Measurements from ENCODE around the gene LRP1. TPM values are rescaled to one million over a fixed set of nuclear protein-coding genes. Genes with fewer than 3 reads are reported as not detected.

LRP1 gene
- total RNA-seq, 1 donor from 2014 or later, result 95.7 TPM

DNA sequence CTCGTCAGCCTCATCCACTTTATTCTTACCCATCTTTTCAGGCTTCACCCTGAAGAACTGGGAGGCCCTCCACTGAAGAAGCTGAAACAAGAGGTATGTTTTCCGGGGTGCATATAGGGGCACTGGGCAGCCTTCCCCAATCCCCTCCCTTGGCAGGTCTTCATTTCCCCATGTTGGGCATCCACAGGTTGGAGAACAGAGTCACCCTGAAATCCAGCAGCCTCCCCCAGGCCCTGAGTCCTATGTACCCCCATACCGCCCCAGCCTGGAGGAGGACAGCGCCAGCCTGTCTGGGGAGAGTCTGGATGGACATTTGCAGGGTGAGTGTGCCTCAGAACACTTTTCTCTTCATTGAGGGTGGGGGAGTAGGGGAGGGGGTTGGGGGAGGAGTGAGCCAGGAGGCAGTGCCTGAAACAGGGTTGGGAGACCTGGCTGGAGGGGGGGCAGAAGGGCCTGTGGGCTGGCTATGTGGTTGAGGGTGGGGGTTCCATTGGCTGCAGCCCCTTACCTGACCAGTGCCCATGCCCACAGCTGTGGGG lies 35.3 kb upstream of the LRP1 start:
- TF ChIP-seq, protein P1, sequence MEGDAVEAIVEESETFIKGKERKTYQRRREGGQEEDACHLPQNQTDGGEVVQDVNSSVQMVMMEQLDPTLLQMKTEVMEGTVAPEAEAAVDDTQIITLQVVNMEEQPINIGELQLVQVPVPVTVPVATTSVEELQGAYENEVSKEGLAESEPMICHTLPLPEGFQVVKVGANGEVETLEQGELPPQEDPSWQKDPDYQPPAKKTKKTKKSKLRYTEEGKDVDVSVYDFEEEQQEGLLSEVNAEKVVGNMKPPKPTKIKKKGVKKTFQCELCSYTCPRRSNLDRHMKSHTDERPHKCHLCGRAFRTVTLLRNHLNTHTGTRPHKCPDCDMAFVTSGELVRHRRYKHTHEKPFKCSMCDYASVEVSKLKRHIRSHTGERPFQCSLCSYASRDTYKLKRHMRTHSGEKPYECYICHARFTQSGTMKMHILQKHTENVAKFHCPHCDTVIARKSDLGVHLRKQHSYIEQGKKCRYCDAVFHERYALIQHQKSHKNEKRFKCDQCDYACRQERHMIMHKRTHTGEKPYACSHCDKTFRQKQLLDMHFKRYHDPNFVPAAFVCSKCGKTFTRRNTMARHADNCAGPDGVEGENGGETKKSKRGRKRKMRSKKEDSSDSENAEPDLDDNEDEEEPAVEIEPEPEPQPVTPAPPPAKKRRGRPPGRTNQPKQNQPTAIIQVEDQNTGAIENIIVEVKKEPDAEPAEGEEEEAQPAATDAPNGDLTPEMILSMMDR (IDR thresholded peaks at IDR 0.05; ENCODE audit: unreplicated experiment), result no peak
- peaks cover 11% of the 10 kb centered on the region for H3K36me3 Mint-ChIP-seq (ENCODE audit: insufficient read depth)
- no peaks in the 10 kb centered on the region for H3K27me3 Mint-ChIP-seq
- no peak for DNase-seq (ENCODE audit: low spot score, unreplicated experiment)
- no peak overlapping the region for H3K4me3 Mint-ChIP-seq (ENCODE audit: low read depth)
- H3K9me3 Mint-ChIP-seq (ENCODE audit: low read depth), result no peaks in the 10 kb centered on the region
- peak overlapping the region; percentile 20 for H3K27ac Mint-ChIP-seq
- peaks cover 16% of the 10 kb centered on the region for H3K4me1 Mint-ChIP-seq (ENCODE audit: low read depth)

- TF ChIP-seq, protein P1 (IDR thresholded peaks at IDR 0.05; ENCODE audit: unreplicated experiment), result peak; percentile 67
- Mint-ChIP-seq H3K27ac (no peak overlapping the region), H3K9me3 (ENCODE audit: low read depth) (no peaks in the 10 kb centered on the region), H3K4me3 (ENCODE audit: low read depth) (no peak overlapping the region), H3K4me1 (ENCODE audit: low read depth) (peaks cover 12% of the 10 kb centered on the region), H3K27me3 (no peaks in the 10 kb centered on the region), H3K36me3 (ENCODE audit: insufficient read depth) (peaks cover 11% of the 10 kb centered on the region)
- DNase-seq (ENCODE audit: low spot score, unreplicated experiment), result peak; percentile 54
These were observed 34.7 kb upstream of the LRP1 start for GRCh38 chr12:57093415-57094207.

DNA sequence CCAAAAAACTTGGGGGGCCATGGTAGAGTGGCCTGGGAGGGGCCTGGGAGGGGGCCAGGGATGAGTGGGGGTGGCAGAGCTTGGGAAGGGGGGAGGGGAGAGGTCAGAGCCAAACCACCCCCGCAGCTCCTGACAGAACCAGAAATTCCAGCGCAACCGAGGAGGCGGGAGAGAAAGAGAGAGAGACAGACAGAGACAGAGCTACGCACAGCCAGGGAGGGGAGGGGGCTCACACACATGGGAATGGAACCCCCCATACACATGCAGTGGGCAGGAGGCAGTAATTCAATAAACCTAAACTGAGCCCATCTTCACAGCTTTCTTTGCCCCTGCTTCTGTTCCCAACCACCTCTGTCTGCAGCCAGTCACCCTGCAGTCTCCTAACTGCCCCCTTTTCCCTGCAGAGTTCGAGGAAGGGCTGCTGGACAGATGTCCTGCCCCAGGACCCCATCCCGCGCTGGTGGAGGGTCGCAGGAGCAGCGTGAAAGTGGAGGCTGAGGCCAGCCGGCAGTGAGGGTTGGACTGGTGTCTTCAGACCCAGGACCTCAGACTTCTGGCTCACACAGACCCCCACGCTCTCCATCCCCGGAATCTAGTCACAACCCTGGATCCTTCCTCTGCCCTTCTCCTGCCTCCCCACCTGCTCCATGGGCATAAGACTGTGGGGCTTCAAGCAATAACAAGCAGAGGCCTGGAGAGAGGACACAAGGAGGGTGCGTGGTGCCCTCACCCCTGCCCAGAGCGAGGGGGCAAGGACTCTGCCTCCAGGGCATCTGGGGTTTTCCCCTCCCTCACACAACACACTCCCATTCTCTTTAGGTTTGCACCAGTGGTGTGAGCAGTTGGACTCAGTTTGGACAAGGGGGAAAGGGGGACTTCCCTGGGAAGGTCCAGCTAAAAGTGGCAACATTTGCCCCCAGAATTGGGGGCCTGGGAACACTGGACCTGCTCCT lies 33.8 kb upstream of the LRP1 start:
- H3K4me3 Mint-ChIP-seq (ENCODE audit: low read depth), result no peak overlapping the region
- H3K9me3 Mint-ChIP-seq (ENCODE audit: low read depth), result no peaks in the 10 kb centered on the region
- TF ChIP-seq, protein P1 (IDR thresholded peaks at IDR 0.05; ENCODE audit: unreplicated experiment), result no peak
- H3K4me1 Mint-ChIP-seq (ENCODE audit: low read depth), result peaks cover 12% of the 10 kb centered on the region
- no peak for DNase-seq (ENCODE audit: low spot score, unreplicated experiment)
- H3K27ac Mint-ChIP-seq, result no peak overlapping the region
- H3K36me3 Mint-ChIP-seq (ENCODE audit: insufficient read depth), result peaks cover 11% of the 10 kb centered on the region
- H3K27me3 Mint-ChIP-seq, result no peaks in the 10 kb centered on the region

GRCh38 chr12:57095440-57095839 lies 32.8 kb upstream of the LRP1 start:
- Mint-ChIP-seq H3K36me3 (ENCODE audit: insufficient read depth) (peaks cover 11% of the 10 kb centered on the region), H3K27ac (no peak overlapping the region), H3K27me3 (no peaks in the 10 kb centered on the region)

More at GRCh38 chr12:57095440-57095839, 32.8 kb upstream of the LRP1 start:
- DNase-seq (ENCODE audit: low spot score, unreplicated experiment), result no peak
- H3K4me3 Mint-ChIP-seq (ENCODE audit: low read depth), result no peak overlapping the region
- H3K4me1 Mint-ChIP-seq (ENCODE audit: low read depth), result peaks cover 8% of the 10 kb centered on the region
- H3K9me3 Mint-ChIP-seq (ENCODE audit: low read depth), result no peaks in the 10 kb centered on the region
- TF ChIP-seq, protein P1 (IDR thresholded peaks at IDR 0.05; ENCODE audit: unreplicated experiment), result no peak
